Endodermal cell (in vitro differentiated cells): Measurements from ENCODE around the gene ELAC1. TPM values are rescaled to one million over a fixed set of nuclear protein-coding genes. Genes with fewer than 3 reads are reported as not detected.

Source experiments
- DNase-seq: peaks from one replicate; pipeline ENCODE4 v3.0.0-alpha.2; 2017
- H3K27ac ChIP-seq: 2 replicates; pipeline ENCODE4 v1.5.1; 2013; ENCODE audit warnings: mild to moderate bottlenecking, low read depth, low read length, moderate library complexity
- H3K27me3 ChIP-seq: 2 replicates; pipeline ENCODE4 v1.6.1; 2013; ENCODE audit warnings: mild to moderate bottlenecking, low read length, moderate library complexity; ENCODE audit not compliant: insufficient read depth, control insufficient read depth, poor library complexity, severe bottlenecking
- H3K36me3 ChIP-seq: 2 replicates; pipeline ENCODE4 v1.7.0; 2013; ENCODE audit warnings: mild to moderate bottlenecking, low read length, moderate library complexity; ENCODE audit not compliant: control insufficient read depth, insufficient read depth
- H3K4me1 ChIP-seq: one replicate; pipeline ENCODE4 v1.7.0; 2013; ENCODE audit warnings: low read length; ENCODE audit not compliant: control insufficient read depth, insufficient read depth
- H3K4me3 ChIP-seq: 2 replicates; pipeline ENCODE4 v1.5.1; 2013; ENCODE audit warnings: mild to moderate bottlenecking, low read length, moderate library complexity
- H3K9ac ChIP-seq: 2 replicates; pipeline ENCODE4 v1.6.1; 2013; ENCODE audit warnings: mild to moderate bottlenecking, low read length, moderate library complexity; ENCODE audit not compliant: poor library complexity, severe bottlenecking; ENCODE audit errors: extremely low read depth
- H3K9me3 ChIP-seq: 2 replicates; pipeline ENCODE4 v1.6.1; 2013; ENCODE audit warnings: mild to moderate bottlenecking, low read length, moderate library complexity; ENCODE audit not compliant: control insufficient read depth
- H3K27ac Mint-ChIP-seq: 2 replicates; pipeline ENCODE4 v1.8.0; 2020; ENCODE audit warnings: mixed read lengths
- H3K27me3 Mint-ChIP-seq: 2 replicates; pipeline ENCODE4 v1.8.0; 2021; ENCODE audit warnings: mild to moderate bottlenecking, mixed read lengths; ENCODE audit not compliant: insufficient read depth
- H3K36me3 Mint-ChIP-seq: 2 replicates; pipeline ENCODE4 v1.8.0; 2020; ENCODE audit warnings: low read depth, mixed read lengths
- H3K4me1 Mint-ChIP-seq: 2 replicates; pipeline ENCODE4 v1.8.0; 2020; ENCODE audit warnings: mixed read lengths
- H3K4me3 Mint-ChIP-seq: 2 replicates; pipeline ENCODE4 v1.8.0; 2020; ENCODE audit warnings: mild to moderate bottlenecking, moderate library complexity, mixed read lengths
- H3K9me3 Mint-ChIP-seq: 2 replicates; pipeline ENCODE4 v1.8.0; 2020; ENCODE audit warnings: mild to moderate bottlenecking, mixed read lengths
- CTCF ChIP-seq: fragments of 200-600 bp; sonication (generic); conservative IDR thresholded peaks from 2 replicates; pipeline ENCODE4 v1.5.0; 2021; ENCODE audit warnings: antibody characterized with exemption, mild to moderate bottlenecking
- WGBS, 2 experiments: methylation state at CpG; one replicate each; pipeline versions ENCODE4 v1.1.5 to v1.1.7; 2013; ENCODE audit warnings: missing lambda C conversion rate in 2 of 2, mixed read lengths in 1 of 2; ENCODE audit not compliant: insufficient coverage in 1 of 2, insufficient read length in 1 of 2; 5-methylcytosine and 5-hydroxymethylcytosine counted together
- total RNA-seq, 2 donors: library from RNA; stranded (reverse); fragmentation: NEBNext Ultra II Directional in 1 of 2; extraction: Animal tissue kit (Norgen Biotek cat#: 25700) in 1 of 2; gene quantifications; 2 replicates in 1 of 2; 3 replicates in 1 of 2; pipeline ENCODE4 v1.2.1, GENCODE V29; 2021

ELAC1 gene
- total RNA-seq, 2 donors from 2014 or later = 5.1 to 7.4 TPM

GRCh38 chr18:50947899-50948298 lies 19.9 kb upstream of the ELAC1 start:
- 86% methylated on average over 1 of the region's 1 CpG; no CpG with 5 or more reads in 1 of the 2 experiments for WGBS, 2 experiments

GRCh38 chr18:50949185-50949584 lies 18.7 kb upstream of the ELAC1 start:
- no peaks in the 10 kb centered on the region for H3K9me3 ChIP-seq
- Mint-ChIP-seq H3K27me3 (no peaks in the 10 kb centered on the region), H3K9me3 (no peaks in the 10 kb centered on the region), H3K4me3 (no peak overlapping the region), H3K4me1 (no peaks in the 10 kb centered on the region), H3K27ac (no peak overlapping the region), H3K36me3 (peaks cover 18% of the 10 kb centered on the region)
- H3K27ac ChIP-seq = no peak overlapping the region
- DNase-seq = no peak
- H3K4me1 ChIP-seq = no peaks in the 10 kb centered on the region
- no peaks in the 10 kb centered on the region for H3K27me3 ChIP-seq
- no peak for TF ChIP-seq CTCF
- no peak overlapping the region for H3K4me3 ChIP-seq
- no peak overlapping the region for H3K9ac ChIP-seq
- WGBS, 2 experiments = 99 to 100% methylated on average over 2 to 6 of the region's 6 CpGs
- peaks cover 47% of the 10 kb centered on the region for H3K36me3 ChIP-seq

More at GRCh38 chr18:50947899-50948298, 19.9 kb upstream of the ELAC1 start:
- Histone ChIP-seq H3K36me3 (peaks cover 59% of the 10 kb centered on the region), H3K4me3 (no peak overlapping the region), H3K27me3 (no peaks in the 10 kb centered on the region), H3K4me1 (no peaks in the 10 kb centered on the region), H3K27ac (no peak overlapping the region), H3K9me3 (no peaks in the 10 kb centered on the region), H3K9ac (no peak overlapping the region)
- DNase-seq = no peak
- H3K4me1 Mint-ChIP-seq = no peaks in the 10 kb centered on the region
- no peak overlapping the region for H3K4me3 Mint-ChIP-seq
- no peaks in the 10 kb centered on the region for H3K27me3 Mint-ChIP-seq
- H3K36me3 Mint-ChIP-seq = peaks cover 23% of the 10 kb centered on the region
- TF ChIP-seq CTCF = no peak
- no peak overlapping the region for H3K27ac Mint-ChIP-seq
- no peaks in the 10 kb centered on the region for H3K9me3 Mint-ChIP-seq

GRCh38 chr18:50950626-50951025 lies 17.2 kb upstream of the ELAC1 start:
- DNase-seq = no peak
- H3K4me3 ChIP-seq = no peak overlapping the region
- no peaks in the 10 kb centered on the region for H3K27me3 Mint-ChIP-seq
- peaks cover 14% of the 10 kb centered on the region for H3K36me3 Mint-ChIP-seq
- no peak overlapping the region for H3K27ac ChIP-seq
- H3K4me1 ChIP-seq = no peaks in the 10 kb centered on the region
- no peaks in the 10 kb centered on the region for H3K27me3 ChIP-seq
- WGBS, 2 experiments = 93 to 100% methylated on average over 2 to 4 of the region's 4 CpGs
- no peaks in the 10 kb centered on the region for H3K4me1 Mint-ChIP-seq
- TF ChIP-seq CTCF = no peak
- H3K9me3 ChIP-seq = no peaks in the 10 kb centered on the region
- peaks cover 35% of the 10 kb centered on the region for H3K36me3 ChIP-seq
- H3K27ac Mint-ChIP-seq = no peak overlapping the region
- no peaks in the 10 kb centered on the region for H3K9me3 Mint-ChIP-seq
- no peak overlapping the region for H3K4me3 Mint-ChIP-seq
- no peak overlapping the region for H3K9ac ChIP-seq
